SH-SY5Y (cell line): ENCODE data around the gene SLC49A3.

Source experiments
- GATA2 ChIP-seq: IDR thresholded peaks from 2 replicates; pipeline ENCODE4 v1.6.1; 2011; ENCODE audit warnings: mild to moderate bottlenecking, low read depth, low read length
- GATA3 ChIP-seq: IDR thresholded peaks from 2 replicates; pipeline ENCODE4 v1.6.1; 2011; ENCODE audit warnings: low read depth, mild to moderate bottlenecking, low read length, moderate library complexity

SLC49A3 gene

DNA sequence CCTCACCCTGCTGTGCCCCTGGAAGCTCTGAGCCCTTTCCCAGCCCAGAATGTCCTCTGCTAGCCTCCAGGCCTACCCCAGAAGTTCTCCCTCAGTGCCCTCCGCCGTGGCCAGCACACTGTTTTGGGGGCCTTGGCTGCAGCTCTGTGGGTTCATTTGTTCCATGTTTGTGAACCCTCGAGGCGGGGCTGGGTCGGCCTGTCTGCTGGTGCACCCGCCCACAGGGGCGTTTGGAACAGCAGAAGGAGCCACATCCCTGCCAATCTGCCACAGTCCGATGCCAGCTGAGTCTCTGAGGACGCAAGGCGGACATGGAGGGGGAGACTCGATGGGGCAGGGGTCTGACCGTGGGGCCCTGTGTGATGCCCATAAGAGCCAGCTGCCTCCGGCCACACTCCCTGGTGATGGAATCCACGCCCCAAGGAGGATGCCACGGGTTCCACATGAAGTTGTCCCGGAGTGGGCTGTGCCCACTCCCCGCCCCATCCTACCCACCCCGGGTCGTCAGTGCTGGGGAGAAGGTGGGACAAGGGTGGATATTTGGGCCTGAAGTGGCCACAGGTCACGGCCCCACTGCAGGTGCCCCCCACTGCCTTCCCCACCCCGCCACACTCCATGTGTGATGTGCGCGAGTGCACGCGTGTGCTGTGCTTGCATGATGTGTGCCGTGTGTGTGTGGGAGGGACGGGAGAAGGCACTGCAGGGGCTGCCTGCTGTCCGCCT, 22.0 kb downstream of the SLC49A3 start:
- TF ChIP-seq GATA2 (no peak), GATA3 (no peak)

- TF ChIP-seq GATA3: no peak
- TF ChIP-seq GATA2: no peak
These were observed 22.5 kb downstream of the SLC49A3 start for GRCh38 chr4:666436-666810.

DNA sequence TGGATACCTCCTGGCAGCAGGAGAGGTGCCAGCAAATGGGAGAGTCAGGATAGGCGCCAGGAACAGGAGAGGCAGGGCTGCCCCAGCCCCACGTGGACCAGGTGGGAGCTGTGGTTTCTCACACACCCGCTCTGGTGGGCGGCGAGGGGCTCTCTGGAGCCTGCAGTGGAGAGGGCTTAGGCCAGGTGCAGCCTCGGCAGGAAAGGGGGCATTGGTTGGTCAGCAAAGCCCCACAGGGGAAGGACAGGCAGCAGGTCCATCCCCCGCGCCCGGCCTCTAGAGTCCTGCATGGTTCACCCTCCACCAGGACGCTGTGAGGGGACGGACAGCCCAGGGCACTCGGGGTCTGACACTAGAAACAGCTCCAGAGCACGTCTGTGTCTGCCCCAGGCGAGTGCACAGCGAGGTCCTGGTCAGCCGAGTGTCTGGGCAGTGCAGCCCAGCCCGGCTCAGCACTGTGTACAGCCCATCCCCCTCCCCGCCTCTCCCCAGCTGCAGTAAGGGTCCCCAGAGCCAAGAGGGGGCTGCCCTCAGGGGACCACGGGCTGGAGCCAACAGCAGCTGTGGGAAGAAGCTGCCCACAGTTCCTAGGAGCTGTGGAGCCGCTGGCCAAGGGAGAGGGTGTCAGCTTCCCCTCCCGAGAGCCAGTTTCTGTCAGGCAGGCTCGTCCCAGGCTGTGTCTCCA, 23.1 kb downstream of the SLC49A3 start:
- TF ChIP-seq GATA2: no peak
- no peak for TF ChIP-seq GATA3

- no peak for TF ChIP-seq GATA2
- TF ChIP-seq GATA3: no peak
These were observed 23.6 kb downstream of the SLC49A3 start for GRCh38 chr4:665381-665750.

DNA sequence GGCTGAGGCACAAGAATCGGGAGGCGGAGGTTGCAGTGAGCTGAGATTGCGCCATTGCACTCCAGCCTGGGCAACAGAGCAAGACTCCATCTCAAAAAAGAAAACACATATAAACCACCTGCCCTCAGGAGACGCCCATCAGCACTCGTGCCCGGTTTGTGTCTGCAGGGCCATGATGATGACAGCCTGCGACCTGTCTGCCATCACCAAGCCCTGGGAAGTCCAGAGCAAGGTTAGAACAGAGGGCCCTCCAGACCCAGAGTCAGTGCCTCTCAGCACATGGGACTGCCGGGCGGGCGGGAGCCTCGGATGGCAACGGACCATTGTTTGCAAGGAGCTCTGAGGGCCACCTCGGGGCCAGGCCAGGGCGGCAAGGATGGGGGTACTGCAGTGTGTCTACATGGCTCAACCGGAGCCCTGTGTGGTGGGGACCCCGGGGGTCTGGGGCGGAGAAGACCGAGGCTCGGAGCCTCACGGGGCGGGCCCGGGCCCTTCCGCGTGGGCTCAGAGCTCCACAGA, 24.2 kb downstream of the SLC49A3 start:
- TF ChIP-seq GATA2 (no peak), GATA3 (no peak)

DNA sequence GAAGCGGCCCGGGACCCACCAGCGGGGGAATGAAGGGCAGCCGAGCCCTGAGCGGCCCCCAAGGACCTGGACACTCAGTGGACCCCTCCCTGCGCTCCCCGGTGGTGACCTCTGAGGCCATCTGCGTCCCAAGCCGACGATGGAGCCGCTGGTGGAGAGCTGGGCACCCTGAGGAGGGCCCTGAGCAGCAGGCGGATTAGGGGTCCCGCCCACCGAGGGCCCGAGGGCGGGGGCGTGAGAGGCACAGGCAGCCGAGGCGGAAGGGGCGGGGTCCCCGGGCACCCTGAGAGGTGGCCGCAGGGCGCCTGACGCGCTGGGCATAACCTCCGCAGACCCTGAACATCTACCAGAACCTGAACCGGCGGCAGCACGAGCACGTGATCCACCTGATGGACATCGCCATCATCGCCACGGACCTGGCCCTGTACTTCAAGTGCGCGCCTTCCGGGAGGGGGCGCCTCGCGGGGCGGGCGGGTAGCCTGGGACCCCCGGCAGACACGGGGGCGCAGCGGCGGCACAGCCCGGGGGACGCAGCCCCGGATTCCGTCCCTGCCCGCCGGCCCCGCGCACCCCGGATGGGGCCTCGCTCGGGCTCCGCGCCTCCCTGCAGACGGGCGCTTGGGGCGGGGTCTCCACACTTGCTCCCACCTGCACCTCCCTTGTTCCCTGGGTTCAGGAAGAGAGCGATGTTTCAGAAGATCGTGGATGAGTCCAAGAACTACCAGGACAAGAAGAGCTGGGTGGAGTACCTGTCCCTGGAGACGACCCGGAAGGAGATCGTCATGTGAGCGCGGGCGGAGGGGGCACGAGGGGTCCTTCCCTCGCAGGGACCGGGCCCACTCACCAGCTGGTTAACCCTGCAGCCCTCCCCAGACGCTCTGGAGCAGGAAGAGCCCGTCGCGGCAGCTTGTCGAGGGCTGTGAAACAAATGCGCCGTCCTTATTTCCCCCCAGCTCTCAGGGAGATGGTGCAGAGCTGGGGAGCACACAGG, 25.2 kb downstream of the SLC49A3 start:
- no peak for TF ChIP-seq GATA2
- no peak for TF ChIP-seq GATA3

DNA sequence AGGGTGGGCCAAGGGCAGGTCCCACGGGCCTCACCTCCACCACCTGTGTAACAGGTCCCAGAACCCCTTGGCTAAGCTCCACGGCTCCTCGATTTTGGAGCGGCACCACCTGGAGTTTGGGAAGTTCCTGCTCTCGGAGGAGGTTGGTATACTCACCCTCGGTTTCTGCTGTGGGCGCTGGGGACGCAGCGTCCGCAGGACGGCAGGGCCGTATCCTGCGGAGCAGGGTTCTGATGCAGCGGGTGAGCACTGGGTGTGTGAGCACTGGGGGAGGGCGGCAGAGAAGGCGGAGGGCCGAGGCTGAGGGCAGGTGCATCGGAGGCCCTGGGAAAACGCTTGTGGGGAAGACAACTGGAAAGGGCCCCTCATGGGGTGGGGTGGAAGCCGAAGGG, 25.9 kb downstream of the SLC49A3 start:
- TF ChIP-seq GATA3: no peak
- TF ChIP-seq GATA2: no peak

DNA sequence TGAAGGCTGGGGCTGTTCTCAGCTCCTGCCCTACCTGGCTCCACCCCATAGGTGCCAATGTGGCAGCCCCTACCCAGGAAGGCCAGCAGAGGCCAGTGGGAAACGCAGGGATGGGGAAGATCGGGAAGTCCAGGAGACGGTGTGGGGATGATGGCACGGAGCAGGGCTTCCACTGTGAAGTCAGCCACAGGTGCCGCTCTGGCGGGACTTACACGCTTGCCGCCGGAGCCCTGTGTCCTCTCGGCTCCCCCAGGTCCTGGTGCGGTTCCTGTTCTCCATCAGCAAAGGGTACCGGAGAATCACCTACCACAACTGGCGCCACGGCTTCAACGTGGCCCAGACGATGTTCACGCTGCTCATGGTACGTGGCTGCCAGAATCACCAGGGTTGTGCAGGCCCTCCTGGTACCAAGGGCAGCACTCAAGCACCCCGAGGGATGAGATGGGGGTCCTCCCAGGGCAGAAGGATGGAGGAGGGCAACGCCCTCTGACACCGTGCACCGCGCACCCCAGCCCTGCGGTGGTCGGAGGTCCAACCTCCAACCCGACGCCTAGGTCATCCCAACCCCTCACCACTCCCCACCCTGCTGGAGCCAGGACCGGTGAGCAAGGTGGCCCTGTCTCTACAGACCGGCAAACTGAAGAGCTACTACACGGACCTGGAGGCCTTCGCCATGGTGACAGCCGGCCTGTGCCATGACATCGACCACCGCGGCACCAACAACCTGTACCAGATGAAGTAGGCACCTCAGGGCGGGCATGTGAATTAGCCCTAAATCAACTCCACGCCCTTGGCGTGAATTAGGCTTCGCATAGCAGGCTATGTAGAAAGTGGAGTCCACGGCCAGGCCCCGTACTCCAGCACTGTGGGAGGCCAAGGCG, 26.8 kb downstream of the SLC49A3 start:
- TF ChIP-seq GATA2 (no peak), GATA3 (no peak)

- TF ChIP-seq GATA3: no peak
- no peak for TF ChIP-seq GATA2
These were observed 27.7 kb downstream of the SLC49A3 start for GRCh38 chr4:661231-661630.

GRCh38 chr4:660401-660800, 28.6 kb downstream of the SLC49A3 start:
- TF ChIP-seq GATA2 (no peak), GATA3 (no peak)

GRCh38 chr4:659851-660250, 29.1 kb downstream of the SLC49A3 start:
- TF ChIP-seq GATA2: no peak
- TF ChIP-seq GATA3: no peak

DNA sequence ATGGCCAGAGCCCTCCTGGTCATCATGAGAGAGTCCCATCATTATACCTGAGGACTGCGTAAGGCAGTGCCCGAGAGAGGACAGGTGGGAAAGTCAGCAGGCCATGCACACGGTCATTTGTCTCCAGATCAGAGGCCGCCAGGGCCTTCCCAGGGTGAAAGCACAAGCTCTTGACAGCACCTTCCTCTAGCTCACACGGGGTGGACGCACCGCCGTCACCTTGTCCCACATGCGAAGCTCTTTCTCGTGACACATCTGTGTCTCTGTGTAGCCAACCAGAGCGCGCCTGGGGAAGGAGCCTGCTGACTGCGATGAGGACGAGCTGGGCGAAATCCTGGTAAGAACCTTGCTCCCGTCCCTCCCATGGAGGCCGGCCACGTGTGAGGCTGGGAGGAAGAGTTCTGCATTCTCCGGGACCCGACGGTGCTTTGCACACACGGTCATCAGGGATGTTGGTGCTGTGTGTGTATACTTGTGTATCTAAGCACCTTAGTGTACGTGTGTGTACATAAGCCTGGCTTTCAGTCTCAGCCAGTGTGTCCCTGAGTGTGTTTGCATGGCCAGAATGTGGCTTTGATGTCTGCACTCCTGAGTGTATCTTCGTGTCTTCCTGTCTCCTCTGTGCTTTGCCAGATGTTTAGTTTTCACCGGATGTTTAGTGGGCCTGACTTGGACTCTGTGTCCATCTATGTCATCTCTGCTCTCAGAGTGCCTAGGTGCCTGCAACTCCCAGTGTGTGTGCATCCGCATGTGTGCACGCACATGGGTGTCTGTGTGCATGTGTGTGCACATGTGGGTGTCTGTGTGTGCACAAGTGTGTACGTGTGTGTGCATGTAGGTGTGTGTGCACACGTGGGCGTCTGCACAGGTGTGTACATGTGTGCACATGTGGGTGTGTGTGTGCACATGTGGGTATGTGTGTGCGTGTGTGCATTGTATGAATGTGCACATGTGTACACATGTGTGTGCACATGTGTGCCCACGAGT, 30.0 kb downstream of the SLC49A3 start:
- no peak for TF ChIP-seq GATA2
- TF ChIP-seq GATA3: no peak
